ENCODE results near the gene FGF12.

The FGF12 gene

DNA sequence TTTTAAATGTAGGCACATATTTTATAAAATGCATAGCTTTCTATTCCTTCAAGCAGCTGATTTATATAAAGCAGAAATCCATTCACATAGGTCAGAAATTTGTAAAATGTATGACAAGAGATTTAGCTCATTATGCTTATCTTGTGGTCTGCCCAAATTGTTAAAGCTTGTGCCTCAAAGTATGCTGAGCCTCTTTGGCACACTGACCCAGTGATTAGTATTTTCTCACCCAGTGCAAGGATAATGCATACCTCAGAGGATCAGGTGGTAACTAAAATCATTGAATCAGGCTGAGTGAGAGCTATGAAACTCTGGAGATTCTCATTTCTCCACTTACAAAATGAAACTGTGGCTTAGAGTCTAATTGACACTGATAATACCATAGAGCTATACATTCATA lies 533.3 kb downstream of the FGF12 start:
- H4K20me1 ChIP-seq (ENCODE audit: insufficient read depth, low read length): no peaks in the 10 kb centered on the region
- no peak overlapping the region for H3K9ac ChIP-seq (ENCODE audit: low read length)
- H3K79me2 ChIP-seq (ENCODE audit: low read length): no peaks in the 10 kb centered on the region
- no peak overlapping the region for H3K4me2 ChIP-seq (ENCODE audit: low read length)
- H3K27ac ChIP-seq (ENCODE audit: low read length): no peak overlapping the region
- H3K36me3 ChIP-seq (replicated peaks; ENCODE audit: low read depth, low read length): no peaks in the 10 kb centered on the region
- no peaks in the 10 kb centered on the region for H3K27me3 ChIP-seq (ENCODE audit: low read depth, low read length)
- H3K4me1 ChIP-seq (ENCODE audit: low read length): no peaks in the 10 kb centered on the region
- H3K4me3 ChIP-seq (ENCODE audit: low read length): no peak overlapping the region
- H2AFZ ChIP-seq (ENCODE audit: low read depth, low read length): no peak overlapping the region
- no peak for TF ChIP-seq EZH2phosphoT487 (IDR thresholded peaks at IDR 0.05; ENCODE audit: low read depth)
- TF ChIP-seq, protein P1, sequence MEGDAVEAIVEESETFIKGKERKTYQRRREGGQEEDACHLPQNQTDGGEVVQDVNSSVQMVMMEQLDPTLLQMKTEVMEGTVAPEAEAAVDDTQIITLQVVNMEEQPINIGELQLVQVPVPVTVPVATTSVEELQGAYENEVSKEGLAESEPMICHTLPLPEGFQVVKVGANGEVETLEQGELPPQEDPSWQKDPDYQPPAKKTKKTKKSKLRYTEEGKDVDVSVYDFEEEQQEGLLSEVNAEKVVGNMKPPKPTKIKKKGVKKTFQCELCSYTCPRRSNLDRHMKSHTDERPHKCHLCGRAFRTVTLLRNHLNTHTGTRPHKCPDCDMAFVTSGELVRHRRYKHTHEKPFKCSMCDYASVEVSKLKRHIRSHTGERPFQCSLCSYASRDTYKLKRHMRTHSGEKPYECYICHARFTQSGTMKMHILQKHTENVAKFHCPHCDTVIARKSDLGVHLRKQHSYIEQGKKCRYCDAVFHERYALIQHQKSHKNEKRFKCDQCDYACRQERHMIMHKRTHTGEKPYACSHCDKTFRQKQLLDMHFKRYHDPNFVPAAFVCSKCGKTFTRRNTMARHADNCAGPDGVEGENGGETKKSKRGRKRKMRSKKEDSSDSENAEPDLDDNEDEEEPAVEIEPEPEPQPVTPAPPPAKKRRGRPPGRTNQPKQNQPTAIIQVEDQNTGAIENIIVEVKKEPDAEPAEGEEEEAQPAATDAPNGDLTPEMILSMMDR (IDR thresholded peaks at IDR 0.05; ENCODE audit: low read depth, low read length): no peak
- no peaks in the 10 kb centered on the region for H3K9me3 ChIP-seq (ENCODE audit: insufficient read depth, low read length)

DNA sequence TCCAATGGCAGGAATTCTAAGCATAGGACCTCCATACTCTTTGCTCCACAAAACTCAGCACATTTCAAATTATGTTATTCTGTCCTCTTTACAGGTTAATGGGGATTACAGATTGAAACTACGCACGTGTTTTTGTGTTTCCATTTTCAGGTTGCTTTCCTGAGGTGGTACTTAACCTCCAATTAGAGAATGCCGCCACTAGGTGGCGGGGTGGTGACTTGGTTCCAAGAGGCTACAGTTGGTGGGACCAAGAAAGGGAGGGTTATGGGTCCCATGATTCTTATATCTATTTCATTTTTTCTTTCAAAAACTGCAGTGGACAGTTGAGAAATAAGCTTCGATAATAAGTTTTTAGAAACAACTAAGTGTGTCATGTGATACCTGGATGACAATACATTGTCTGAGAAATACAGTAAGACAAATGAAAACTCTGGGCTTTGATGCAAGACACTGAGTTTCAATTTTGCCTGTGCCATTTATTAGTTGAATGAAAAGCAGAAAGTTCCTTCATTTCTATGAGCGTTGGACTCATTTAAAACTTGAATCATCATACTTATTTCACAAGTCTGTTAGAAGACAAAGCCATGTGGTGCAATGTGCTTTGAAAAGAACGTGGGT lies 539.0 kb downstream of the FGF12 start:
- H3K79me2 ChIP-seq (ENCODE audit: low read length): no peaks in the 10 kb centered on the region
- H3K27me3 ChIP-seq (ENCODE audit: low read depth, low read length): no peaks in the 10 kb centered on the region
- H4K20me1 ChIP-seq (ENCODE audit: insufficient read depth, low read length): no peaks in the 10 kb centered on the region
- peak overlapping the region; percentile 65 for H3K4me3 ChIP-seq (ENCODE audit: low read length)
- H3K27ac ChIP-seq (ENCODE audit: low read length): no peak overlapping the region
- H3K4me1 ChIP-seq (ENCODE audit: low read length): no peaks in the 10 kb centered on the region
- no peak overlapping the region; the same call in 1 of the 2 replicates for H3K9ac ChIP-seq (ENCODE audit: low read length)
- H3K9me3 ChIP-seq (ENCODE audit: insufficient read depth, low read length): no peaks in the 10 kb centered on the region
- no peak overlapping the region for H2AFZ ChIP-seq (ENCODE audit: low read depth, low read length)
- H3K4me2 ChIP-seq (ENCODE audit: low read length): peak overlapping the region; percentile 82
- TF ChIP-seq EZH2phosphoT487 (IDR thresholded peaks at IDR 0.05; ENCODE audit: low read depth): no peak
- TF ChIP-seq, protein P1 (IDR thresholded peaks at IDR 0.05; ENCODE audit: low read depth, low read length): peak; percentile 91
- no peaks in the 10 kb centered on the region for H3K36me3 ChIP-seq (replicated peaks; ENCODE audit: low read depth, low read length)

DNA sequence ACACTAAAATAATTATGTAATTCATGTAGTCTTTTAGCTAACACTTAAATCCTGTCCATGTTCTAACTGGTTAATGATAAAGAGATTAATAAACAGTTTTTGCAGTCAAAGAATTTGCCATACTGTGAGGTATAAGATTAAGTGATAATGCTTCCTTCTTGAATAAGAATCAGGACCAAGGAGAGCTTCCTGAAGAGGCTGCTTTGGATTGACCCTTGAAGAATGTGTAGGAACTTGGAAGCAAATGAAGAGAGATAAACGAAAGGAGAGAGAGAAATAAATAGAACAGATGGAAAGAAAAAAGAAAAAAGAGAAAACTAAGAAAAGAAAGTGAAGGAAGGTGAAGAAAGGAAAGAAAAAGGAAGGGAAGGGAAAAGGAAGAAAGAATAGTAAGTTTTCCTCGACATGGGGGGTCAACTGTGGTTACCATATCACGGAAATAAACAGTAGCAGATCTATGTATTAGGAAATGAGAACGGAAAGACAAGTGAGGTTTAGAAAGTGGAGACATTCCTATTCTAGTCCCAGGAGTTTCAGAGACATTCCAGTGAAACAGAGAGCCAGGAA lies 539.8 kb downstream of the FGF12 start:
- no peaks in the 10 kb centered on the region for H3K9me3 ChIP-seq (ENCODE audit: insufficient read depth, low read length)
- no peaks in the 10 kb centered on the region for H3K36me3 ChIP-seq (replicated peaks; ENCODE audit: low read depth, low read length)
- no peak overlapping the region for H3K9ac ChIP-seq (ENCODE audit: low read length)
- no peak overlapping the region for H3K27ac ChIP-seq (ENCODE audit: low read length)
- H2AFZ ChIP-seq (ENCODE audit: low read depth, low read length): no peak overlapping the region
- H3K79me2 ChIP-seq (ENCODE audit: low read length): no peaks in the 10 kb centered on the region
- no peaks in the 10 kb centered on the region for H4K20me1 ChIP-seq (ENCODE audit: insufficient read depth, low read length)
- peak overlapping the region; percentile 82 for H3K4me2 ChIP-seq (ENCODE audit: low read length)
- H3K27me3 ChIP-seq (ENCODE audit: low read depth, low read length): no peaks in the 10 kb centered on the region
- H3K4me3 ChIP-seq (ENCODE audit: low read length): no peak overlapping the region
- no peaks in the 10 kb centered on the region for H3K4me1 ChIP-seq (ENCODE audit: low read length)
- TF ChIP-seq EZH2phosphoT487 (IDR thresholded peaks at IDR 0.05; ENCODE audit: low read depth): no peak
- TF ChIP-seq, protein P1 (IDR thresholded peaks at IDR 0.05; ENCODE audit: low read depth, low read length): no peak

DNA sequence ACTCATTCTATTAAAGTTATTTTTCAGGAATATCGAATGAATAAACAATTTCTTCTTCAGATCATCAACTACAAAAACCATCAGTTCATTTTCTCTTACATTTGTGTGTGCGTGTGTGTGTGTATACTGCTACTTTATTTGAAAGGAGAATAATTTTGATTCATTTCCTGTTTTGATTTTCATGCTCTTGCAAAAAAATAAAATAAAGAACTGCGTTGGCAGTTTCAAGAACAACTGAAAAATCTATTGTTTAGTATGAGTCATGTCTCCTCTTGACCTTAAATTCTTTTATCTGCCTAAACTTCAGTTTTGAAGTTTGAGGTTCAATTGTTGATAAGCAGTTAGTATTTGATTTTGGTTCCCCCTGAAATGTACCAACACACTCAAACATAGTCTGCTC lies 540.8 kb downstream of the FGF12 start:
- no peak overlapping the region for H2AFZ ChIP-seq (ENCODE audit: low read depth, low read length)
- no peak overlapping the region for H3K9ac ChIP-seq (ENCODE audit: low read length)
- no peak overlapping the region for H3K4me2 ChIP-seq (ENCODE audit: low read length)
- no peaks in the 10 kb centered on the region for H3K9me3 ChIP-seq (ENCODE audit: insufficient read depth, low read length)
- no peaks in the 10 kb centered on the region for H3K27me3 ChIP-seq (ENCODE audit: low read depth, low read length)
- no peak overlapping the region for H3K4me3 ChIP-seq (ENCODE audit: low read length)
- no peak overlapping the region for H3K27ac ChIP-seq (ENCODE audit: low read length)
- no peaks in the 10 kb centered on the region for H3K36me3 ChIP-seq (replicated peaks; ENCODE audit: low read depth, low read length)
- no peaks in the 10 kb centered on the region for H3K4me1 ChIP-seq (ENCODE audit: low read length)
- no peak for TF ChIP-seq EZH2phosphoT487 (IDR thresholded peaks at IDR 0.05; ENCODE audit: low read depth)
- TF ChIP-seq, protein P1 (IDR thresholded peaks at IDR 0.05; ENCODE audit: low read depth, low read length): no peak
- no peaks in the 10 kb centered on the region for H4K20me1 ChIP-seq (ENCODE audit: insufficient read depth, low read length)
- H3K79me2 ChIP-seq (ENCODE audit: low read length): no peaks in the 10 kb centered on the region

Measured in OCI-LY3 (cell line).